ENCODE data around the gene PANK1.

Gene PANK1

GRCh38 chr10:89663144-89663543 is 18.1 kb upstream of the PANK1 start:
- no peak for TF ChIP-seq CTCF (IDR thresholded peaks at IDR 0.05)

- no peak for TF ChIP-seq CTCF (IDR thresholded peaks at IDR 0.05)
These were observed 17.6 kb upstream of the PANK1 start for GRCh38 chr10:89662596-89662995.

GRCh38 chr10:89659143-89660131 is 14.4 kb upstream of the PANK1 start:
- TF ChIP-seq CTCF (IDR thresholded peaks at IDR 0.05), result no peak

GRCh38 chr10:89657302-89657701 is 12.3 kb upstream of the PANK1 start:
- no peak for TF ChIP-seq CTCF (IDR thresholded peaks at IDR 0.05)

GRCh38 chr10:89655722-89656121 is 10.7 kb upstream of the PANK1 start:
- TF ChIP-seq CTCF (IDR thresholded peaks at IDR 0.05), result no peak

- no peak for TF ChIP-seq CTCF (IDR thresholded peaks at IDR 0.05)
These were observed 8.4 kb upstream of the PANK1 start for GRCh38 chr10:89653410-89653869.

GRCh38 chr10:89652806-89653370 is 7.8 kb upstream of the PANK1 start:
- TF ChIP-seq CTCF (IDR thresholded peaks at IDR 0.05), result no peak

All from LNCAP (cell line).